NCI-H526 treated with DMSO at 0.1 percent for 48 hours (cell line): ENCODE data around the gene ZDHHC11B.
"Not testable (repeated sequence)": the region's sequence is repeated elsewhere in the genome, so short reads cannot be mapped to it uniquely, and the experiment has no call there.

Experiments
- DNase-seq: peaks from one replicate; lab custom pipeline; 2025; lab: John Stamatoyannopoulos, UW

ZDHHC11B gene

GRCh38 chr5:766666-767431 is 17.7 kb downstream of the ZDHHC11B start:
- DNase-seq: no peak

- DNase-seq: no peak
These were observed 18.4 kb downstream of the ZDHHC11B start for GRCh38 chr5:765948-766631.

GRCh38 chr5:763998-764781 is 20.3 kb downstream of the ZDHHC11B start:
- no peak for DNase-seq

- no peak for DNase-seq
These were observed 21.1 kb downstream of the ZDHHC11B start for GRCh38 chr5:763397-763796.

GRCh38 chr5:762996-763395 is 21.5 kb downstream of the ZDHHC11B start:
- DNase-seq: not testable (repeated sequence)

GRCh38 chr5:761854-762710 is 22.4 kb downstream of the ZDHHC11B start:
- DNase-seq: no peak

GRCh38 chr5:761059-761771 is 23.3 kb downstream of the ZDHHC11B start:
- no peak for DNase-seq

- DNase-seq: no peak
These were observed 24.0 kb downstream of the ZDHHC11B start for GRCh38 chr5:760363-761058.

GRCh38 chr5:759781-760362 is 24.7 kb downstream of the ZDHHC11B start:
- no peak for DNase-seq

GRCh38 chr5:759111-759751 is 25.3 kb downstream of the ZDHHC11B start:
- DNase-seq: no peak

GRCh38 chr5:758698-759053 is 25.9 kb downstream of the ZDHHC11B start:
- DNase-seq: no peak

GRCh38 chr5:757931-758697 is 26.4 kb downstream of the ZDHHC11B start:
- DNase-seq: no peak

GRCh38 chr5:757346-757930 is 27.1 kb downstream of the ZDHHC11B start:
- no peak for DNase-seq

GRCh38 chr5:756865-757345 is 27.6 kb downstream of the ZDHHC11B start:
- no peak for DNase-seq

- no peak for DNase-seq
These were observed 28.4 kb downstream of the ZDHHC11B start for GRCh38 chr5:756171-756570.

- DNase-seq: not testable (repeated sequence)
These were observed 30.3 kb downstream of the ZDHHC11B start for GRCh38 chr5:754143-754632.

GRCh38 chr5:753567-754142 is 30.9 kb downstream of the ZDHHC11B start:
- not testable (repeated sequence) for DNase-seq
